Stimulated activated CD4-positive, alpha-beta T cell treated with anti-CD3 and anti-CD28 coated beads, Interleukin-15, amount 100 ng/mL, for 1 hour (primary cell): ENCODE results near the gene TSPYL4.

Source experiments
- DNase-seq, 2 donors: peaks; one replicate each; pipeline ENCODE4 v3.0.0-alpha.2; 2020; ENCODE audit warnings: low read depth in 1 of 2, low spot score in 1 of 2

The TSPYL4 gene

DNA sequence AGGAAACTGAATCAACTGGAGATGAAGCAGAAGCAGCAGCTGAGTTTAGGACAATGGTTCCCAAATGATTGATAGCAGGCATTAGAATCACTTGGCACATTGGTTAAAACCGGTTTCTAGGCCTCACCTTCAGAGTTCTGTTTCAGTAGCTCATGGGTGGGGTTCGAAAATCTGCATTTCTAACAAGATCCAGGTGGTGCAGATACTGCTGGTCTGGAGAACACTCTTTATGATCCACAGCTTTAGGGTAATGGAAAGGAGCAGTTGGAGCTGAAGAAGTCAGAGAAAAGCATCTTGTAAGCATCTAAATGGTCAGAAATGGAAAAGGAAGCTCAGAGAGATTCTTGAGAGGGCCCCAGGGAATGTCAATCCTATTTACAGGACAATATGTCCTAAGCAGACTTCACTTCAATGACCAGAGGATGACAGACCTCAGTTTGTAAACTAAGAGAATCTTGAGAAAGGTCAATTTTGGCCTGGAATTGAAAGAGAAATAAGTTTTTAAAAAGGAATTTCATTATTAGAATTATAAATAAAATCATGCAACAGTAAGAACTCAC, 17.4 kb upstream of the TSPYL4 start:
- no peak for DNase-seq

DNA sequence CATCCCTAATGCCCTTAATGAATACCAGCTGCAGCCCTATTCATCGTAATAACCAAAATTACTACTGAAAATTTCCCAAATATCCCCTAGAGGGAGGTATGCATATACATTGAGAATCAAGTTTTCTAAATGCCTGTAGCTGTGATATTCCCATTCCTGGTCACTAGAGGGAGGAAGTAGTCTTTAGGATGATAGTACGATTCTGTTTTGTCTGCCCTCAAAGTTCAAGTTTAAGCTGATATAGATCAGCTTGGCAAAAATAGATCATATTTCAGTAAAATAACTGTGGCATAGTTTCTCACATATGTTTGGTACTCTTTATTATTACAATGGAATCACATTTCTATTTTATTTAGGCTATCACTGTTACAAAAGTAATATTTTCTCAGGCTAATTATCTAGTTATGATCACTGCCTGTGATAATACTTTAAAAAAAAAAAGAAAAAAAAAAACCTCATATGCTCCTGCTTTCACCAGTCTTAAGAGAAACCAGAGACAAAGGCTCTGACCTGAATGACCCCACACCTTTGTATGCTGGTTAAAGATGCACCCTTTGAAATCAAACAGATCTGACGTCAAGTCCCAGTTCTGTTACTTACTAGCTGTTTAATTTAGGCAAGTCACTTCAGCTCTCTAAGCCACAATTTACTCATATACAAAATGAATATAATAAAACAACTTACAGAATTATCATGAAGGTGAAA, 14.9 kb upstream of the TSPYL4 start:
- no peak for DNase-seq

DNA sequence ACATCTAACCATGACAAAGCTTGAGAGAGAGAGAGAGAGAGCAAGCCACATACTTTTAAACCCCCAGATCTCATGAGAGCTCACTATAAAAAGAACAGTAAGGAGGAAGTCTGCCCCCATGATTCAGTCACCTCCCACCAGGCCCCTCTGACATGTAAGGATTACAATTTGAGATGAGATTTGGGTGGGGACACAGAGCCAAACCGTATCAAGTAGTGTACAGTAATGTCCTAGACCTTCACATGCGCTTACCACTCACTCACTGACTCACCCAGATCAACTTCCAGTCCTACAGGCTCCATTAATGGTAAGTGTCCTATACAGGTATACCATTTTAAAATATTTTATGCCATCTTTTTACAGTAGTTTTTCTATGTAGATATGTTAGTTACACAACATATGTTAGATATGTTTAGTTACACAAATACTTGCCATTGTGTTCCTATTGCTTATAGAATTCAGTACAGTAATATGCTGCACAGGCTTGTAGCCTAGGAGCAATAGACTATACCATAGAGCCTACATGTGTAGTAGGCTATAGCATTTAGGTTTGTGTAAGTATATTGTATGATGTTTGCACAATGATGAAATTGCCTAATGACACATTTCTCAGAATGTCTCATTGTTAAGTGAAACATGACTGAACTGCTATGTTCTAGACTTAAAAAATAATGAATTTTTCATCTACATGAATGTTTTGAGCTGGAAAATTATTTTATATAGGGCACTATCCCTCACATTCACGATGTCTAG, 14.1 kb upstream of the TSPYL4 start:
- DNase-seq: no peak

DNA sequence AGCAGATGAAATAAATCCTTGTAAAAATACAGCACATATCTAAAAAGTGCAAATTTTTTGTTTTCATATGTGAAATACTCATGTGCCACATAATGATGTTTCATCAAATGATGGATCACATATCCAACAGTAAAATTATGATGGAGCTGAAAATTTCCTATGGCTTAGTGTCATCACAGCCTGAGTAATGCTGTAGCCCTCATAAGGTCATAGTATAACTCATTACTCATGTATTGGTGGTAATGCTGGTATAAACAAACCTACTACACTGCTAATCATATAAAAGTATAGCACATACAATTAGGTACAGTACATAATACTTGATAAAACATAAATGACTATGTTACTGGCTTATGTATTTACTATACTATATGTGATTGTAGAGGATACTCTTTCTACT, 12.9 kb upstream of the TSPYL4 start:
- DNase-seq: no peak

DNA sequence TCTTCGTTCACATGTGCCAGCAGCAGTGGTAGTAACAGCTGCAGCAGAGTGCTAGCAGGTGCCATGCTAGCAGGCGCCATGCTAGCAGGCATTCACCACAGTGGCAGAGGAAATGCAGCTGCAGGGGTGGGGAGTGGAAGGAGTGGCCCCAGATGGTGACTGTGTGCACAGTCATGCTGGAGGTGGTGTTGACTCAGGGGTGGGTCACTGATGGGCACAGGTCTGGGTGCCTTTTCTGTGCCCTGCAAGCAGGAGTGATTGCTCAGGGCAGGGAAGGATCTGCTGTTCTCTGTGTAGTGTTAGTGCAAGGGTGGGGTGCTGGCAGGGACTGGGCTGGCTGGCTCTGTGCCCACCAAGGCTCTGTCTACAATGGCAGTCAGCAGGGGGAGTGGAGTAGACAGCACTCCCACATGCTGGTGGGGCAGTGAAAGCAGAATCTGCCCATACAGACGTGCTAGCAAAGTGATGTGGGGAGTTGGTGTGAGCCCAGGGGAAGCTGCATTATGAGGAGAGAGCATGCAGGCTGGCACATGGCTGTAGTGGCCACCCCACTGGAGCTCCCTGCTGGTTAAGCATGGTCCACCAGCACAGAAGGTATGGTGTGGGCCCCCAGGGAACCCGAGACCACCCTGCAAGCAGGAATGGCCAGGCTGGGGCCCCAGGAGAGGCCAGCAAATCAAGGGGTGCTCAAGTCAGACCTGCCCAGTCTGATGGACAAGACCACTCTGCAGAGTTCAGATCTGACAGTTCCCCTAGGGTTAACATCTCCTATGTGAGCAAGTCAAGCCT, 11.4 kb upstream of the TSPYL4 start:
- DNase-seq: no peak

DNA sequence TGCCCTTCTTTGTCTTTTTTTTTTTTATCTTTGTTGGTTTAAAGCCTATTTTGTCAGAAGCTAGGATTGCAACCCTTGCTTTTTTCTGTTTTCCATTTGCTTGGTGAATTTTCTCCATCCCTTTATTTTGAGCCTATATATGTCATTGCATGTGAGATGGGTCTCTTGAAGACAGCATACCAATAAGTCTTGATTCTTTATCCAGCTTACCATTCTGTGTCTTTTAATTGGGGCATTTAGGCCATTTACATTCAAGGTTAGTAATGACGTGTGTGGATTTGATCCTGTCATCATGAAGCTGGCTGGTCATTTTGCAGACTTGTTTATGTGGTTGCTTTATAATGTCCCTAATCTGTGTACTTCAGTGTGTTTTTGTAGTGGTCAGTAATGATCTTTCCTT, 9.5 kb upstream of the TSPYL4 start:
- DNase-seq: no peak

DNA sequence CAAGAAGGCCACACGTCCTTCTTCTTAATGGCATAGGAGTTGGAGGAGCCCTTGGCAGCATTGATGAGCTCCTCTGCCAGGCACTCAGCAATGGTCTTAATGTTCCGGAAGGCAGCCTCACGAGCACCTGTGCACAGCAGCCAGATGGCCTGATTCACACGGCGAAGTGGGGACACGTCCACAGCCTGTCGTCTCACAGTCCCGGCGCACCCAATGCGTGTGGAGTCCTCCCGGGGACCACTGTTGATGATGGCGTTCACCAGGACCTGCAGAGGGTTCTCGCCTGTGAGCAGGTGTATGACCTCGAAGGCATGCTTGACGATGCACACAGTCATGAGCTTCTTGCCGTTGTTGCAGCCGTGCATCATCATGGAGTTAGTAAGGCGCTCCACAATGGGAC, 4.6 kb upstream of the TSPYL4 start:
- DNase-seq: no peak

DNA sequence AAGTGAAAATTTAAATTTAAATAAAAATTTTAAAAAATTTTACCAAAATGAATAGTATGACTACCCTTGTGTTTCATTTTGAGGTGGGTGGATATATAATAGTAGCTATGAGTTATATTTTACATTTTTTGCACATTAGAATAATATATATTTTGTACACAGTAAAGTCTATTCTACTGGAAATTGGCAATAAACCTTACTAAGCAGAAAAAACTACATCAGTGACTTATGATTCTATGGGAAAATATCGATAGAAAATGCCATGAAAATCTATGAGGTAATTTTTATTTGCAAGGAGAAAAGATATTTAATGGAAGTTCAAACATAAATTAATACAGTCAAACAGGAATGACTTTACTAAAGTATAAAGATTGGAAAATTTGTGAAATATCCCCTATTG, 2.8 kb upstream of the TSPYL4 start:
- DNase-seq: no peak

DNA sequence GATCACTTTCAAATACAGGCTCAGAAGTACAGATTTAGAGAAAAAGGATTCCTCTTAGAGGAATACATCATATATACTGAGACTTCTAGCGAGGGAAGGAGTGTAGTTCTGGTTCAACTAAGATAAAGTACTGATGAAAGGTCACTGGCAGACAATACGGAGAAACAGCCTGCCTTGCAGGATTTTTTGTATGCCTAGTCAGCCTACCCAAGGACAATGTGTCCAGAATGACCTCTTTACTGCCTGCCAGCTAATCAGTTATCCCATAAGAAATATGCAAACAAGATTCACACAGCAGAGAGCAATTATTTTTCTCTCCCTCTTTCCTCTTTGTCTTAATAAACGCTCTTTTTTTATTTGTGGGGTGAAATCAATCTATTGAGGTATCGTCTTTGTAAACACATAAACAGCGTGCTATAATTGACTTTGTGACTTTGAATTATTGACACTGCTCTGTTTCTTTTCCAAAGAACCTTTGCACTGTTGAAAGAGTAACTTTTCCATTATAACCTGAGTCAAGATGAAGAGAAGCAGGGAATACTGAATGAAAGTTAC, 1.4 kb upstream of the TSPYL4 start:
- no peak for DNase-seq

DNA sequence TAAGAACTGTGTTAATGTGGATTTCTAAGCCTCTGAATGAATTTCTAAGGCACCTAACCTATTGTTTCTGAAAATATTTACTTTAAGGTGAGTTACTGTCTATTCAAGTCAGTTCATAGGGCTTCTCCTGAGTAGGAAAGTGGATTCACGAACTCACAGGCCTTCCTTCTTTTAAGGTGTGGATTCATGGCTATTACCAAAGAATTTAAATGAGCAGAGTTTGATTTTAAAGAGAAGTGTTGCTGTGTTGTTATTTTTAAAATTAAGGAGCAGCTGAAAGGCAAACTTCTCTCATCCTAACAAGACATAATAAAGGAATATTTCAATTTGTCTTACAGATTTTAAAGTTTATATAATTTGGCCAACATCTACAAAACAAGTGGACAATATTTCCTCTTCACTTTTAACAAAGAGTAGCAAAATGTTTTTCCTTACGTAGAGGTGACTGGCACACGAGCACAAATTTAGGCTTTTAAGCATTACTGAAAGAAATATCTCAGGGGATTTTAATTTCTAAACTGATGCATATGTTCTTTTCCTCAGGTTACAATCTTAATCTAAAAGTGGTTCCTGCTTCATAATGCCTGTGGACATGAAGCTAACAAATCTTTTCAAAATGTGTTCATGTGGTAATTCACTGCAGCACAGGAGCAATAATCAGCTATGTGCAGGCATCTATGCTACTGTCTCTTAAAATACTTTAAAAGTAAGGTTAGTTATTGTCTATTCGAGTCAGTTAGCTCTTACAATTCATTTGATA, 602 bp upstream of the TSPYL4 start:
- no peak for DNase-seq

DNA sequence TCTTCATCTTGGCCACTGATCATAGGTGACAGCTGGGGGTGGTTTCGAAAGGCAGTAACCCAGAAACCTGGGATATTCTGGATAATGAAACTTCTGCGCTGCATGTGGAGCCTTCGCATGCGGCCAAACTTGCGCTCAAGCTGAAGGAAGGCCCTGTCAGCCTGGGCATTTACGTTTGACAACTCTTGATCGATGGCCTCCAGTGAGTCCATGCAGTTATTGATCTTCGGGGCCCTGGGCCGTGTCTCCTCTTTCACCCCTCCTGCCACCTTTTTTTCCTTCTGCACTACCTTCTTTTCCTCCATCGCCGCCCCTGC, 729 bp downstream of the TSPYL4 start:
- no peak for DNase-seq

DNA sequence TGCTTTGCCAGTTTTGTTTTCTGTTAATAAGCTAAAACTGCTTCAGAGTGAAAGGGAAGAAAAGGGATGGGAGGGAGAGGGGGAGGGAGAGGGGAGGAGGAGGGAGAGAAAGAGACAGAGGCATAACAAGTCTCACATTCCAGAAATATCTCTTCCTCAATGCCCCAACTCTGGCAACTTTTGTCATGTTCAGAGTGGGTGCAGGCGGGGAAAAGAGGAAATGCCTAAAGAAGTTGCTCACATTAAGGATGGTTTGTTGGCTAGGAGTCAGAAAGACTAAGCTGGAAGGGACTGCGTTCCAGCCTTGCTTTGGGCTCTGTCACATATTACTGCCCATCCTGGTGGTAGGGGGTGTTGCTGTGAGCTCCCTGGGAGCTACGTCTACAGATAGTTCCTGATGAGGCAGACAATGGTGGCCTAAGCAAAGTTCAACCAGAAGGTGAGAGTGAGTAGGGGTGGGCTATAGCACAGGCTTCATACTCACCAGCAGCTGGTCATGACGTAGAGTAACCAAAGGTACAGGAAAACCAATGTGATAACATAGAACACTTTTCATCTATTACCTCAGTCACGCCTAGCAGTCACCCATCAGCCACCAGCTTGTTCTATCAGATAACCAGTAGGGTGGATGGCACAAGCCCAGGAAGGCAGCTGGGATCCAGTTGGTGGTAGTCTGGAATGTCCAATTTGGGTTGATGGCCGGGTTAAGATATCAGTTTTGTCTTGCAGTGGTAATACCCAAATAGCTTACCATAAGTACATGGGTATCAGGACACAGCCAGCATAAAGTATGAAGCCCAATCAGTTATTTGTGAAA, 2.1 kb downstream of the TSPYL4 start:
- DNase-seq: no peak

DNA sequence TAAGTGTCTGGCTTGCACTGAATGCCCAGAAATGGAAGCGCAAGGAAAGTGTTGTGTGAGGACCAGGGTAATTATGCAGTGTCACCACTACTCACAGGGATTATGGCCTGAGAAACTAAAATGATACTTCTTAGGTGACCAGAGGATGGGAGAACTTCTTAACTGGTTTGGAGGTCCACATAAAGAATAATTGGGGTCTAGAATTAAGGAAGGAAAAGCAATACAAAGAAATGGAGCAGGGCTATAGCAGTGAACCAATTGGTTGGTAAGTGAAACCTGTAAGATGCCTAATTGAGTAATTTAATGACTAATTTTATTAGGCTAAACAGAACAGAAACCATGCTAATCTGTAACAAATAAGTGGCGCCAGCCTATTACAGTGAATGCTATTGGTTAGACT, 5.3 kb downstream of the TSPYL4 start:
- DNase-seq: no peak

DNA sequence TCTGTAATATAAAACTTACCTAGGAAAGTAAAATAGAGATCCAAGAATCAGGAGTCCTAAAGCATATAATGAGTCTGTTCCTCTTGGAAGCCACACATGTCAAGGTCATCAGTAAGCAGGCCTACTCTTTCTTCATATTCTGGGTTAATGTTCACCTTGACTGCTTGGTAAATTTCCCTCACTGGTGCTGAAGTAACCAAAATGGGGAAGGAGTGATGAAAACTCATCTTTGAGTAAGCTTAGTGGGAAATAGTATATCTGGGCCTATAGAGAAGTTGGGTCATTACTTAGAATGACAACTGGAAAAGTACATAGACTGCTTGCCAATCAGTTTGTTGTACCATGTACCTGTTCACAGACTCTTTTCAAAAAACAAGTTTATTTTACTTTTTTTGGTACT, 6.6 kb downstream of the TSPYL4 start:
- DNase-seq: no peak

DNA sequence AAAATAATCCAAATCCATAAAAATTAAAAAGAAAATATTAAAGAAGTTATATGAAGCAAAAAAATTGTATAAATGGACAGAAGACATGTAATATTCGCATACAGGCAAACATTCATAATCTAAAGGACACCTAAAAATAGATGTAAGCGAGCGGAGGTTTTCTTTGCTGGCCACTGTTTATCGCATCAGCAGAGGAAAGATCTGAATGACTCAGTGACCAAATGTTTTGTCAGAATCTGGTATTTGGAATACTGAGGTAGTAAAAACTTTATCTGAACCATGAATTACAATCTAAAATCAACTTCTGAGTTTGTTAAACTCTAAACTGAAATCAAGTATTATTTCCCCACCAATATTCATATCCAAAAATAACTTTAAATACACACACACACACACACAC, 7.8 kb downstream of the TSPYL4 start:
- DNase-seq: no peak

DNA sequence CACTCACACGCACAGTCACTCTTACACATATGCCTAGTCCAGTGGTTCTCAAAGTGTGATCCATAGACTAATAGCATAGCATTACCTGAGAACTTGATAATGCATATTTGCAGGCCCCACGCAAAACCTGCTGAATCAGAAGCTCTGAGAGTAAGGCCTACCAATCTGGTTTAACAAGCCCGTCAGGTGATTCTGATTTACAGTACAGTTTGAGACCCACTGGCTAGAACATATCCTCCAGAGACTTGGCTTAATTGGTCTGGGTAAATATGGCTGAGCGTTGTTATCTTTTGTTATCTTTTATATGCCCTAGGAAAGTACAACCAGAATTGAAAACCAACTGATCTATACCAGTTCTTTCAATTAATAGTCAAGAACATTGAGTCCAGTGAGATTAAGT, 9.6 kb downstream of the TSPYL4 start:
- DNase-seq: no peak

DNA sequence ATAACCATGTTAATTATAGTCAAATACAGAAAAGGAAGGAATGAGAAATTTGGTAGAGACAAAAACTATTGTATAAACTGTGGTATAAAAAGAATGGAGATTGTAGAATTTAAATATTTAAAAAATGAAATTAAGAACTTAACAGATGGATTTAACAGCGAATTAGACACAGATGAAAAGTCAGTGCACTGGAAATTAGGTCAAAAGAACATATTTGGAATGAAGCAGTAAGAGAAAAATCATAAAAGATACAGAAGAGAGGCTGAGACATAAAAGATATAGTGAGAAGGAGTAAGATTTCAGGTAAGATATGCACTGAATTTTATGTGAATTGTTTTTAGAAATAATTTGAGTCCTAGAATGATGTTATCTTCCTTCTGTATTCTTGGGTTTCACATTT, 14.0 kb downstream of the TSPYL4 start:
- no peak for DNase-seq

DNA sequence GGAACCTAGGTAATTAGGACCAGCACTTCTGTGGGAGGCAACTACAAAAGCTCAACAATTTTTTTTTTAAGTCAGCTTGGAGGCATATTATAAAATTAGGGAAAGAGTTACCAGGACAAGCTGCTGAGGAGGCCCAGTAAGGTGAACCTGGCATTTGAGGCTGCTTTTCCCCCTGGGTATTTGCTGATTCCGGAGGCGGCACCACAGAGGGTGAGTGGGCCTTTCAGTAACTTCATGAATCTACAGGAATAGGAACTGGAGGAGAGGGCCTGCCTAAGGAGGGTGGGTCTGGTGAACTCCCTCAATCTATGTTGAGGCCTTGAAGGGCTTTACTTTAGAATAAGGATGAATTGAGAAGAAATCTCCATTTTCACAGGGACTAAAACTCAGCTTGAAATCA, 14.6 kb downstream of the TSPYL4 start:
- DNase-seq: no peak

DNA sequence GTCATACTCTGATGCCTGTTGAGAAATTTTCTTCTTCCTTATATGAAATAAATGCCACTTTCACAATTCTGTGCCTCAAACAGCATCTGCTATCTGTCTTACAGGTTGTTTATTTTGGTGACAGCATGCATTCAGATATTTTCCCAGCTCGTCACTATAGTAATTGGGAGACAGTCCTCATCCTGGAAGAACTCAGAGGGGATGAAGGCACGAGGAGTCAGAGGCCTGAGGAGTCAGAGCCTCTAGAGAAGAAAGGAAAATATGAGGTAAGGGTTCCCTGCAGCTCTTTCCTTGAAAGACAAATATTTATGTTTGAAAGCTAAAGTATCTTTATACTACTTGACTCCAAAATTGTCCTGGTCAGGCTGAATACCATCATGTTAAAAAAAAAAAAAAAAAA, 15.8 kb downstream of the TSPYL4 start:
- no peak for DNase-seq

DNA sequence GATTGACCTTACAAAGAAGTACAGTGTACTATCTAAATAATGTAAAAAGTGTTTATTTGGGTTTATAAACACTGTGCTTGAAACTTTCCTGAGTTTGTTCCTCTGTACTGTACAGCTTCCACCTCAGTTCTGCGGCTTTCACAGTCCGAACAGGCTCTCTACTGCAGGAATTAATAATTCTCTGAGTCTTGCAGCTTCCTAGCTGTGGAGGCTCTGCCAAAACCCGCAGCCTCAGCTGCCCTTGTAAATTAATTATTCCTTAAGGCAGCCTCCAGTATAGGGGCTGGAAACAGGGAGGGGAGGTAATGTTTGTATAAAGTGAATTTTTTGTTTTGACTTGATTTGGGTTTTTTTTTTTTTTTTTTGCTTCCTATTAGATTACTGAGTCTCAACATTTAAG, 19.2 kb downstream of the TSPYL4 start:
- DNase-seq: no peak
